ENCODE data around the gene GABBR1.

Gene GABBR1

DNA sequence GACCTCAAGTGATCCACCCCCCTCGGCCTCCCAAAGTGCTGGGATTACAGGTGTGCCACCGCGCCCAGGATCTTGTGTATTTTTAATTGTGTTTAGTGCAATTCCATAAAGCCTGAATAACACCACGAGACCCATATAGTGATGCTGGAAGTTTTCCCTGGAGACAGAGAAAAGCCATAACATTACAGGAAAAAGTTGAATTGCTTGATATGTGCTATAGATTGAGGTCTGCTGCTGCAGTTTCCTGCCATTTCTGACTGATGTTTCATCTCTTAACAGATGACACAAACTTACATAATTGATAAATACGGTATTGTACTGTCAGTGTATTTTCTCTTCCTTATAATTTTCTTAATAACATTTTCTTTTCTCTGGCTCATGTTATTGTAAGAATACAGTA, 66.1 kb downstream of the GABBR1 start:
- no peak overlapping the region for H3K27ac ChIP-seq (ENCODE audit: extremely low read depth, low read depth, low read length)
- no peaks in the 10 kb centered on the region for H3K36me3 ChIP-seq (ENCODE audit: control insufficient read depth in 2 of 2, insufficient read depth in 1 of 2, low read length in 2 of 2)
- no peaks in the 10 kb centered on the region for H3K4me1 ChIP-seq (ENCODE audit: control insufficient read depth, insufficient read depth, low read length)
- CTCF ChIA-PET: no interaction called here
- POLR2A ChIA-PET: no interaction called here
- no peaks in the 10 kb centered on the region for H3K9me3 ChIP-seq (ENCODE audit: control insufficient read depth, insufficient read depth, low read depth, low read length)
- no peak overlapping the region for H3K4me3 ChIP-seq (ENCODE audit: low read depth, low read length)
- TF ChIP-seq, protein P1, sequence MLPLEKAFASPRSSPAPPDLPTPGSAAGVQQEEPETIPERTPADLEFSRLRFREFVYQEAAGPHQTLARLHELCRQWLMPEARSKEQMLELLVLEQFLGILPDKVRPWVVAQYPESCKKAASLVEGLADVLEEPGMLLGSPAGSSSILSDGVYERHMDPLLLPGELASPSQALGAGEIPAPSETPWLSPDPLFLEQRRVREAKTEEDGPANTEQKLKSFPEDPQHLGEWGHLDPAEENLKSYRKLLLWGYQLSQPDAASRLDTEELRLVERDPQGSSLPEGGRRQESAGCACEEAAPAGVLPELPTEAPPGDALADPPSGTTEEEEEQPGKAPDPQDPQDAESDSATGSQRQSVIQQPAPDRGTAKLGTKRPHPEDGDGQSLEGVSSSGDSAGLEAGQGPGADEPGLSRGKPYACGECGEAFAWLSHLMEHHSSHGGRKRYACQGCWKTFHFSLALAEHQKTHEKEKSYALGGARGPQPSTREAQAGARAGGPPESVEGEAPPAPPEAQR (tag by site-specific recombination; IDR thresholded peaks at IDR 0.05): no peak
- TF ChIP-seq ZNF221 (tag by site-specific recombination; IDR thresholded peaks at IDR 0.05; ENCODE audit: borderline replicate concordance) (no peak), ZNF610 (tag by site-specific recombination; IDR thresholded peaks at IDR 0.05; ENCODE audit: borderline replicate concordance) (no peak), ZNF184 (tag by site-specific recombination; IDR thresholded peaks at IDR 0.05) (no peak), ZNF510 (tag by site-specific recombination; IDR thresholded peaks at IDR 0.05; ENCODE audit: insufficient replicate concordance) (no peak), REPIN1 (tag by site-specific recombination; IDR thresholded peaks at IDR 0.05; ENCODE audit: low read depth) (no peak), ZNF596 (tag by site-specific recombination; IDR thresholded peaks at IDR 0.05) (no peak), ZNF670 (tag by site-specific recombination; IDR thresholded peaks at IDR 0.05; ENCODE audit: low read depth) (no peak), KLF9 (tag by site-specific recombination; IDR thresholded peaks at IDR 0.05; ENCODE audit: low read depth) (no peak), ZNF623 (tag by site-specific recombination; IDR thresholded peaks at IDR 0.05) (no peak)
- TF ChIP-seq, protein P2, sequence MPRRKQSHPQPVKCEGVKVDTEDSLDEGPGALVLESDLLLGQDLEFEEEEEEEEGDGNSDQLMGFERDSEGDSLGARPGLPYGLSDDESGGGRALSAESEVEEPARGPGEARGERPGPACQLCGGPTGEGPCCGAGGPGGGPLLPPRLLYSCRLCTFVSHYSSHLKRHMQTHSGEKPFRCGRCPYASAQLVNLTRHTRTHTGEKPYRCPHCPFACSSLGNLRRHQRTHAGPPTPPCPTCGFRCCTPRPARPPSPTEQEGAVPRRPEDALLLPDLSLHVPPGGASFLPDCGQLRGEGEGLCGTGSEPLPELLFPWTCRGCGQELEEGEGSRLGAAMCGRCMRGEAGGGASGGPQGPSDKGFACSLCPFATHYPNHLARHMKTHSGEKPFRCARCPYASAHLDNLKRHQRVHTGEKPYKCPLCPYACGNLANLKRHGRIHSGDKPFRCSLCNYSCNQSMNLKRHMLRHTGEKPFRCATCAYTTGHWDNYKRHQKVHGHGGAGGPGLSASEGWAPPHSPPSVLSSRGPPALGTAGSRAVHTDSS (tag by site-specific recombination; IDR thresholded peaks at IDR 0.05): no peak

DNA sequence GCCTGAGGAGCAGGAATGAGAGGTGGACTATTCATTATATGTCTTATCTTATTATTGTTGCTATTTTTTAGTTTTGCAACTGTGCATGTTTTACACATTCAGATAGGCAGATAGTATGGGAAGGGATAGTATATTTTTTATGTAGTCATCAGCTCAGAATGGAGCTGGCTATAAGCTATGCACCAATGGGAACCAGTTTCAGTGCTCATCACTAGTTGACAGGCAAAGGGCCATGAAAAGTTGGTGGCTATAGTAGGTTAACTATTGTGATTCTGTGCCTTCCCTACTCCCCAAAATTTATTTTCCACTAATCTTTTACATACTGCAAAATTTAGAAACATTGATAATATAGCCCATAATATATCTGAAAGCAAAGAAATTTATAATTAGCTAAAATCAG, 68.1 kb downstream of the GABBR1 start:
- Histone ChIP-seq H3K27ac (ENCODE audit: extremely low read depth, low read depth, low read length) (no peak overlapping the region), H3K9me3 (ENCODE audit: control insufficient read depth, insufficient read depth, low read depth, low read length) (no peaks in the 10 kb centered on the region), H3K4me3 (ENCODE audit: low read depth, low read length) (no peak overlapping the region), H3K36me3 (ENCODE audit: control insufficient read depth in 2 of 2, insufficient read depth in 1 of 2, low read length in 2 of 2) (no peaks in the 10 kb centered on the region), H3K4me1 (ENCODE audit: control insufficient read depth, insufficient read depth, low read length) (no peaks in the 10 kb centered on the region)
- TF ChIP-seq KLF16 (tag by site-specific recombination; IDR thresholded peaks at IDR 0.05): no peak
- TF ChIP-seq BCL11A (tag by site-specific recombination; IDR thresholded peaks at IDR 0.05; ENCODE audit: low read depth): no peak
- TF ChIP-seq TCF7L2 (IDR thresholded peaks at IDR 0.05; ENCODE audit: borderline replicate concordance, low read depth, low read length): no peak
- TF ChIP-seq, protein P3, sequence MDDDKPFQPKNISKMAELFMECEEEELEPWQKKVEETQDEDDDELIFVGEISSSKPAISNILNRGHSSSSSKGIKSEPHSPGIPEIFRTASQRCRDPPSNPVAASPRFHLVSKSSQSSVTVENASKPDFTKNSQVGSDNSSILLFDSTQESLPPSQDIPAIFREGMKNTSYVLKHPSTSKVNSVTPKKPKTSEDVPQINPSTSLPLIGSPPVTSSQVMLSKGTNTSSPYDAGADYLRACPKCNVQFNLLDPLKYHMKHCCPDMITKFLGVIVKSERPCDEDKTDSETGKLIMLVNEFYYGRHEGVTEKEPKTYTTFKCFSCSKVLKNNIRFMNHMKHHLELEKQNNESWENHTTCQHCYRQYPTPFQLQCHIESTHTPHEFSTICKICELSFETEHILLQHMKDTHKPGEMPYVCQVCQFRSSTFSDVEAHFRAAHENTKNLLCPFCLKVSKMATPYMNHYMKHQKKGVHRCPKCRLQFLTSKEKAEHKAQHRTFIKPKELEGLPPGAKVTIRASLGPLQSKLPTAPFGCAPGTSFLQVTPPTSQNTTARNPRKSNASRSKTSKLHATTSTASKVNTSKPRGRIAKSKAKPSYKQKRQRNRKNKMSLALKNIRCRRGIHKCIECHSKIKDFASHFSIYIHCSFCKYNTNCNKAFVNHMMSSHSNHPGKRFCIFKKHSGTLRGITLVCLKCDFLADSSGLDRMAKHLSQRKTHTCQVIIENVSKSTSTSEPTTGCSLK (tag by site-specific recombination; IDR thresholded peaks at IDR 0.05): no peak
- TF ChIP-seq SP2 (tag by site-specific recombination; IDR thresholded peaks at IDR 0.05): no peak
- TF ChIP-seq ZNF37A (tag by site-specific recombination; IDR thresholded peaks at IDR 0.05): no peak
- no peak for TF ChIP-seq ZNF776 (tag by site-specific recombination; IDR thresholded peaks at IDR 0.05; ENCODE audit: borderline replicate concordance)
- no peak for TF ChIP-seq SP7 (tag by site-specific recombination; IDR thresholded peaks at IDR 0.05)
- TF ChIP-seq, protein P4, sequence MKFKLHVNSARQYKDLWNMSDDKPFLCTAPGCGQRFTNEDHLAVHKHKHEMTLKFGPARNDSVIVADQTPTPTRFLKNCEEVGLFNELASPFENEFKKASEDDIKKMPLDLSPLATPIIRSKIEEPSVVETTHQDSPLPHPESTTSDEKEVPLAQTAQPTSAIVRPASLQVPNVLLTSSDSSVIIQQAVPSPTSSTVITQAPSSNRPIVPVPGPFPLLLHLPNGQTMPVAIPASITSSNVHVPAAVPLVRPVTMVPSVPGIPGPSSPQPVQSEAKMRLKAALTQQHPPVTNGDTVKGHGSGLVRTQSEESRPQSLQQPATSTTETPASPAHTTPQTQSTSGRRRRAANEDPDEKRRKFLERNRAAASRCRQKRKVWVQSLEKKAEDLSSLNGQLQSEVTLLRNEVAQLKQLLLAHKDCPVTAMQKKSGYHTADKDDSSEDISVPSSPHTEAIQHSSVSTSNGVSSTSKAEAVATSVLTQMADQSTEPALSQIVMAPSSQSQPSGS (tag by site-specific recombination; IDR thresholded peaks at IDR 0.05; ENCODE audit: low read depth): no peak
- no peak for TF ChIP-seq ZNF830 (tag by site-specific recombination; IDR thresholded peaks at IDR 0.05; ENCODE audit: low read depth)
- no peak for TF ChIP-seq ZNF169 (tag by site-specific recombination; IDR thresholded peaks at IDR 0.05)
- CTCF ChIA-PET: interaction anchor here (0.7 kb wide), 1 partner anchor 83 kb away, joined by 4 read pairs; no protein-coding TSS in a partner anchor
- POLR2A ChIA-PET: interaction anchor here (0.5 kb wide), 1 partner anchor 993 kb away, joined by 3 read pairs; no protein-coding TSS in a partner anchor

All from HEK293 (cell line).